Measurements from ENCODE around the gene MYO16.

- TF ChIP-seq CTCF (IDR thresholded peaks at IDR 0.05) (no peak), POLR2A (IDR thresholded peaks at IDR 0.05) (no peak)
Measured at GRCh38 chr13:108769213-108770070, 140.0 kb downstream of the MYO16 start.

Data from breast epithelium (tissue), 3 donors.